Bronchial smooth muscle cell (primary cell): ENCODE results near the gene TMEM165. TPM values are rescaled to one million over a fixed set of nuclear protein-coding genes. Genes with fewer than 3 reads are reported as not detected.

ENCODE experiments used
- total RNA-seq: library from RNA; depleted of rRNA; stranded (reverse); fragments of >200 nt; gene quantifications from 2 replicates; pipeline ENCODE4 v1.2.1, GENCODE V29; 2014

TMEM165 gene, protein sequence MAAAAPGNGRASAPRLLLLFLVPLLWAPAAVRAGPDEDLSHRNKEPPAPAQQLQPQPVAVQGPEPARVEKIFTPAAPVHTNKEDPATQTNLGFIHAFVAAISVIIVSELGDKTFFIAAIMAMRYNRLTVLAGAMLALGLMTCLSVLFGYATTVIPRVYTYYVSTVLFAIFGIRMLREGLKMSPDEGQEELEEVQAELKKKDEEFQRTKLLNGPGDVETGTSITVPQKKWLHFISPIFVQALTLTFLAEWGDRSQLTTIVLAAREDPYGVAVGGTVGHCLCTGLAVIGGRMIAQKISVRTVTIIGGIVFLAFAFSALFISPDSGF
- 40.4 and 69.7 TPM in 2 replicates for total RNA-seq

GRCh38 chr4:55395529-55396307 lies at the start of gene TMEM165:
Gene TMEM165, plus strand, starts transcription at chr4:55395957. Its CDS starts 233 bp downstream, at chr4:55396190.

GRCh38 chr4:55345980-55346850 lies 49.5 kb upstream of the TMEM165 start, which contains the start of gene SRD5A3:
Gene SRD5A3, plus strand, starts transcription at chr4:55346242. Its CDS starts 95 bp downstream, at chr4:55346337.

Other genes starting within 250 kb of the TMEM165 start
- 5.7 and 5.8 TPM in 2 replicates for gene SRD5A3, start 49.7 kb upstream of the TMEM165 start, total RNA-seq
- gene CLOCK, start 151.0 kb downstream of the TMEM165 start, total RNA-seq = 10.7 and 13.1 TPM in 2 replicates
- gene PDCL2, start 196.3 kb downstream of the TMEM165 start, total RNA-seq = not detected in 2 replicates
- gene NMU, start 240.3 kb downstream of the TMEM165 start, total RNA-seq = not detected in 2 replicates